Astrocyte of the spinal cord (primary cell): ENCODE measurements around the gene TNNI2.
"Not testable (repeated sequence)": the region's sequence is repeated elsewhere in the genome, so short reads cannot be mapped to it uniquely, and the experiment has no call there.

ENCODE experiments used
- DNase-seq: peaks from one replicate; pipeline ENCODE4 v3.0.0; 2011; ENCODE audit warnings: low read depth, low spot score
- H3K4me3 ChIP-seq: 2 replicates; pipeline ENCODE4 v1.5.1; 2011; ENCODE audit warnings: low read depth, mild to moderate bottlenecking, low read length, moderate library complexity
- in situ Hi-C: cut with HindIII; loops from 2 replicates; pipeline ENCODE4 v1.10.0; 2017; ENCODE audit warnings: low sequenced_read_pairs
- TF ChIP-seq, protein P1 (sequence below): IDR thresholded peaks from 2 replicates; pipeline ENCODE4 v1.5.1; 2012; ENCODE audit warnings: low read depth, mild to moderate bottlenecking, low read length, inconsistent platforms

Gene TNNI2

DNA sequence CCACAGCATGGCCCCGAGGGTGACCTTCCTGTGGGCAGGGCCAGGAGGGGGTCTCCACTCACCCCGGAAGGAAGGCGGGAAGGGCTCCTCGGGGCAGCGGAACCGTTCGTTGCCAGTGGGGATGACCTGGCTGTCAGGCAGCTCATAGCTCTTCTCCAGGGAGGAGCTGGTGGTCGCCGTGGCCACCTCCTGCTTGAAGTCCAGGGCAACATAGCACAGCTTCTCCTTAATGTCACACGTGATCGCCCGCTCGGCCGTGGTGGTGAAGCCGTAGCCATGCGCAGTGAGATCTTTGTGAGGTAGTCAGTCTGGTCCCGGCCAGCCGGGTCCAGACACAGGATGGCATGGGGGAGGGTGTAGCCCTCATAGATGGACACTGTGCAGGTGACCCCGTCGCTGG is 35.5 kb upstream of the TNNI2 start:
- no peak for DNase-seq
- H3K4me3 ChIP-seq = no peak overlapping the region
- TF ChIP-seq, protein P1, sequence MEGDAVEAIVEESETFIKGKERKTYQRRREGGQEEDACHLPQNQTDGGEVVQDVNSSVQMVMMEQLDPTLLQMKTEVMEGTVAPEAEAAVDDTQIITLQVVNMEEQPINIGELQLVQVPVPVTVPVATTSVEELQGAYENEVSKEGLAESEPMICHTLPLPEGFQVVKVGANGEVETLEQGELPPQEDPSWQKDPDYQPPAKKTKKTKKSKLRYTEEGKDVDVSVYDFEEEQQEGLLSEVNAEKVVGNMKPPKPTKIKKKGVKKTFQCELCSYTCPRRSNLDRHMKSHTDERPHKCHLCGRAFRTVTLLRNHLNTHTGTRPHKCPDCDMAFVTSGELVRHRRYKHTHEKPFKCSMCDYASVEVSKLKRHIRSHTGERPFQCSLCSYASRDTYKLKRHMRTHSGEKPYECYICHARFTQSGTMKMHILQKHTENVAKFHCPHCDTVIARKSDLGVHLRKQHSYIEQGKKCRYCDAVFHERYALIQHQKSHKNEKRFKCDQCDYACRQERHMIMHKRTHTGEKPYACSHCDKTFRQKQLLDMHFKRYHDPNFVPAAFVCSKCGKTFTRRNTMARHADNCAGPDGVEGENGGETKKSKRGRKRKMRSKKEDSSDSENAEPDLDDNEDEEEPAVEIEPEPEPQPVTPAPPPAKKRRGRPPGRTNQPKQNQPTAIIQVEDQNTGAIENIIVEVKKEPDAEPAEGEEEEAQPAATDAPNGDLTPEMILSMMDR = no peak
- in situ Hi-C loops = no loop called here

DNA sequence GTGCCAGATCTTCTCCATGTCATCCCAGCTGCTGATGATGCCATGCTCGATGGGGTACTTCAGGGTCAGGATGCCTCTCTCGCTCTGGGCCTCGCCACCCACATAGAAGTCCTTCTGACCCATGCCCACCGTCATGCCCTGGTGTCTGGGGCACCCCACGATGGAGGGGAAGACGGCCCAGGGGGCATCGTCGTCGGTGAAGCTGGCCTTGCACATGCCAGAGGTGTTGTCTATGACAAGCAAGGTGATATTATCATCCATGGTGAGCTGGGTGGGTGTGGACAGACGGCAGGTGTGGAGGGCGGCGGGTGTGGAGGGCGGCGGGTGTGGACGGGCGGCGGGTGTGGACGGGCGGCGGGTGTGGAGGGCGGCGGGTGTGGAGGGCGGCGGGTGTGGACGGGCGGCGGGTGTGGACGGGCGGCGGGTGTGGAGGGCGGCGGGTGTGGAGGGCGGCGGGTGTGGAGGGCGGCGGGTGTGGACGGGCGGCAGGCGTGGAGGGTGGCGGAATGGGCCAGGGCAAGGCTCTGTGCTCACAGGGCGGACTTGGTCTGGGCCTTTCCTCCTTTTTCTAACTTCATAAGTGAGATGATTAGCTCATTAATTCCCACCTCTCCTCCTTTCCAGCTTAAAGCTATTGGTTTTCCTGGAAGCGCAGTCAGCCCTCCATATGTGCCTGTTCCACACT is 34.8 kb upstream of the TNNI2 start:
- in situ Hi-C loops, DNase-seq, H3K4me3 ChIP-seq: not testable (repeated sequence)

DNA sequence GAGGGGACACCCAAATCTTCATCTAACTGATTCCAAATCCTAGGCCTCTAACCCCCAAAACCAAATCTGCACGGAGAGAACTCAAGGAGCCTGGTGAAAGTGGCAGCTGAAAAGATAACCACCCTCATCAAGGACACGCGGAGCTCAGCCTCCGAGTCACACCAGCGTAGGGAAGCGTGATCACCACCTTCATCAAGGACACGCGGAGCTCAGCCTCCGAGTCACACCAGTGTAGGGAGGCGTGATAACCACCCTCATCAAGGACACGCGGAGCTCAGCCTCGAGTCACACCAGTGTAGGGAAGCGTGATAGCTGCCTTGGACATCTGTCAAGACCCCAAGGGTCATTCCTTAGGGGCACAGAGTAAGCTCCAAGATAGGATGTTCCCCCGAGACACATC is 33.3 kb upstream of the TNNI2 start:
- H3K4me3 ChIP-seq = no peak overlapping the region
- DNase-seq = no peak
- TF ChIP-seq, protein P1 = no peak
- in situ Hi-C loops = no loop called here

- TF ChIP-seq, protein P1 = no peak
- in situ Hi-C loops = no loop called here
- no peak for DNase-seq
- no peak overlapping the region for H3K4me3 ChIP-seq
Measured at GRCh38 chr11:1807264-1807995, 31.4 kb upstream of the TNNI2 start.

DNA sequence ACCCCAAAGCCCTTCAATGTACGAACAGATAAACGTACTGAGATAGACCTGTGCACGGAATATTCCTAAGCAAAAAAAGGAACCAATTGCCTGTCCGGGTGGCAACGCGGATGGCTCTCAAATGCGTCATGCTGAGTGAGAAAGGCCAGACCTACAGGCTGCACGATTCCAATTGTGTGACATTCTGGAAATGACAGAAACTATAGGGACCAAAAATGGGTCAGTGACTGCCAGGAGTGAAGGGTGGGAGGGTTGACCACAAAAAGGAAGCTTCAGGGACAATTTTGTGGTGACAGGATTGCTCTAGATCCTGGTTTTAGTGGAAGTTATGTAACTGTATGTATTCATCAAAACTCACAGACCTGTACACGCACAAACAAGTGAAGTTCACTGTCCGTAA is 28.0 kb upstream of the TNNI2 start:
- DNase-seq = no peak
- in situ Hi-C loops = no loop called here
- TF ChIP-seq, protein P1 = no peak
- no peak overlapping the region for H3K4me3 ChIP-seq

GRCh38 chr11:1812274-1812673 is 26.5 kb upstream of the TNNI2 start:
- no peak overlapping the region for H3K4me3 ChIP-seq
- TF ChIP-seq, protein P1 = no peak
- in situ Hi-C loops = no loop called here
- DNase-seq = no peak

- TF ChIP-seq, protein P1 = no peak
- in situ Hi-C loops = no loop called here
- DNase-seq = no peak
- H3K4me3 ChIP-seq = no peak overlapping the region
Measured at GRCh38 chr11:1812801-1813200, 26.0 kb upstream of the TNNI2 start.

DNA sequence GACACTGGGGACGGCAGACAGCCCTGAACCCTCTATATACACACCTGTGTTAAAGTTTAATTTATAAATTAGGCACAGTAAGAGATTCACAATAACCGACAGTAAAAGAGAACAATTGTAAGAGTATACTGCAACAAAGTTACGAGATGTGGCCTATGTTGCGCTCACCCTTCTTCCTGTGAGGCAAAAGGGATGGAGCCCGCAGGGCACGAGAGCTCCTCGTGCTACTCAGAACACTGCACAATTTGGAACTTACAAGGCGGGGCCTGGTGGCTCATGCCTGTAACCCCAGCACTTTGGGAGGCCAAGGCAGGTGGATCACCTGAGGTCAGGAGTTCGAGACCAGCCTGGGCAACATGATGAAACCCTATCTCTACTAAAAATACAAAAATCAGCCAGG is 25.4 kb upstream of the TNNI2 start:
- in situ Hi-C loops, DNase-seq, H3K4me3 ChIP-seq: not testable (repeated sequence)
